GM23338 (cell line): Measurements from ENCODE around the gene ZNF787. TPM values are rescaled to one million over a fixed set of nuclear protein-coding genes. Genes with fewer than 3 reads are reported as not detected.

ENCODE experiments used
- ATAC-seq: fragments of 200-7000 bp; cut with Tn5 transposase; 3 replicates; pipeline ENCODE4 v1.9.1; 2020
- DNase-seq: peaks from one replicate; pipeline ENCODE4 v3.0.0-alpha.2; 2015; ENCODE audit warnings: low spot score
- H2AFZ ChIP-seq: fragments of 200-600 bp; sonication (generic); 2 replicates; pipeline ENCODE4 v1.8.0; 2016; ENCODE audit warnings: antibody characterized with exemption, mild to moderate bottlenecking, moderate library complexity
- H3F3A ChIP-seq: fragments of 200-600 bp; sonication (generic); replicated peaks from 2 replicates; pipeline ENCODE4 v1.8.0; 2017; ENCODE audit warnings: antibody characterized with exemption, mixed run types, low read depth
- H3K27ac ChIP-seq: fragments of 200-600 bp; sonication (generic); 2 replicates; pipeline ENCODE4 v1.6.1; 2016; ENCODE audit warnings: low read depth
- H3K27me3 ChIP-seq: fragments of 200-600 bp; sonication (generic); 2 replicates; pipeline ENCODE4 v1.8.0; 2016; ENCODE audit warnings: mild to moderate bottlenecking, mixed run types, moderate library complexity; ENCODE audit not compliant: insufficient read depth
- H3K36me3 ChIP-seq: fragments of 200-600 bp; sonication (generic); 2 replicates; pipeline ENCODE4 v1.8.0; 2016; ENCODE audit warnings: mild to moderate bottlenecking; ENCODE audit not compliant: insufficient read depth
- H3K4me1 ChIP-seq: fragments of 200-600 bp; sonication (generic); 2 replicates; pipeline ENCODE4 v1.8.0; 2016; ENCODE audit warnings: mild to moderate bottlenecking, moderate library complexity; ENCODE audit not compliant: insufficient read depth
- H3K4me2 ChIP-seq: fragments of 200-600 bp; sonication (generic); 2 replicates; pipeline ENCODE4 v1.7.1; 2017; ENCODE audit warnings: mixed run types
- H3K4me3 ChIP-seq: fragments of 200-600 bp; sonication (generic); 2 replicates; pipeline ENCODE4 v1.6.1; 2016; ENCODE audit warnings: mixed run types
- H3K79me2 ChIP-seq: fragments of 200-600 bp; sonication (generic); replicated peaks from 2 replicates; pipeline ENCODE4 v1.8.0; 2017; ENCODE audit warnings: mild to moderate bottlenecking; ENCODE audit not compliant: insufficient read depth
- H3K9me2 ChIP-seq: fragments of 200-600 bp; sonication (generic); 2 replicates; pipeline ENCODE4 v1.8.0; 2017; ENCODE audit not compliant: insufficient read depth
- H4K20me1 ChIP-seq: fragments of 200-600 bp; sonication (generic); replicated peaks from 2 replicates; pipeline ENCODE4 v1.8.0; 2017; ENCODE audit warnings: mild to moderate bottlenecking; ENCODE audit not compliant: insufficient read depth
- H3K27ac Mint-ChIP-seq: 2 replicates; pipeline ENCODE4 v1.8.0; 2020; ENCODE audit warnings: inconsistent platforms, mild to moderate bottlenecking, moderate library complexity, mixed read lengths
- H3K27me3 Mint-ChIP-seq: 3 replicates; pipeline ENCODE4 v1.8.0; 2022; ENCODE audit warnings: low read depth, mild to moderate bottlenecking, moderate library complexity, mixed read lengths, inconsistent platforms; ENCODE audit not compliant: insufficient read depth, poor library complexity
- H3K36me3 Mint-ChIP-seq: 3 replicates; pipeline ENCODE4 v1.8.0; 2021; ENCODE audit warnings: low read depth, mild to moderate bottlenecking, inconsistent platforms, moderate library complexity, mixed read lengths
- H3K4me1 Mint-ChIP-seq: 3 replicates; pipeline ENCODE4 v1.8.0; 2020; ENCODE audit warnings: mild to moderate bottlenecking, inconsistent platforms, mixed read lengths
- H3K4me3 Mint-ChIP-seq: 3 replicates; pipeline ENCODE4 v1.8.0; 2021; ENCODE audit warnings: moderate library complexity, mild to moderate bottlenecking, inconsistent platforms, mixed read lengths
- H3K9me3 Mint-ChIP-seq: 3 replicates; pipeline ENCODE4 v1.8.0; 2020; ENCODE audit warnings: moderate library complexity, mild to moderate bottlenecking, inconsistent platforms, mixed read lengths
- CREB1 ChIP-seq: fragments of 250-450 bp; sonication (Bioruptor Pico); IDR thresholded peaks from 2 replicates; pipeline ENCODE4 v1.5.0; 2020; ENCODE audit warnings: low read depth, mild to moderate bottlenecking, moderate library complexity
- EZH2 ChIP-seq: fragments of 200-600 bp; sonication (generic); IDR thresholded peaks from one replicate; pipeline ENCODE4 v1.8.0; 2017; ENCODE audit warnings: antibody characterized with exemption, mild to moderate bottlenecking, low read depth; ENCODE audit not compliant: unreplicated experiment
- JUNB ChIP-seq: IDR thresholded peaks from one replicate; pipeline ENCODE4 v1.6.1; 2016; ENCODE audit warnings: antibody characterized with exemption; ENCODE audit not compliant: unreplicated experiment
- NANOG ChIP-seq: IDR thresholded peaks from 2 replicates; pipeline ENCODE4 v1.6.1; 2016; ENCODE audit warnings: antibody characterized with exemption, borderline replicate concordance
- POLR2AphosphoS5 ChIP-seq: IDR thresholded peaks from 2 replicates; pipeline ENCODE4 v1.6.1; 2016; ENCODE audit warnings: antibody characterized with exemption, low read depth
- STAT1 ChIP-seq: IDR thresholded peaks from one replicate; pipeline ENCODE4 v1.6.1; 2016; ENCODE audit warnings: antibody characterized with exemption; ENCODE audit not compliant: unreplicated experiment
- ZNF114 ChIP-seq: fragments of 250-450 bp; sonication (Bioruptor Pico); IDR thresholded peaks from 2 replicates; pipeline ENCODE4 v1.5.0; 2020; ENCODE audit warnings: mild to moderate bottlenecking, moderate library complexity
- polyA plus RNA-seq: library from polyadenylated mRNA; unstranded; fragments of >200 nt; fragmentation: Nextera tagmentation; extraction: Ambion mirVana; gene quantifications from 2 replicates; pipeline ENCODE4 v1.2.1, GENCODE V29; 2016
- total RNA-seq: library from RNA; depleted of rRNA; stranded (reverse); fragments of >200 nt; shearing (Covaris generic); gene quantifications from 2 replicates; pipeline ENCODE4 v1.2.3, GENCODE V29; 2014
- TF ChIP-seq, protein P1 (sequence below): fragments of 250-450 bp; sonication (Bioruptor Pico); IDR thresholded peaks from 2 replicates; pipeline ENCODE4 v1.5.0; 2020; ENCODE audit warnings: mild to moderate bottlenecking, moderate library complexity
- TF ChIP-seq, protein P2 (sequence below): IDR thresholded peaks from 2 replicates; pipeline ENCODE4 v1.6.1; 2016; ENCODE audit warnings: antibody characterized with exemption

Gene ZNF787
- total and polyA plus RNA-seq, 2 experiments from 2014 or later: 12.5 to 44.6 TPM

DNA sequence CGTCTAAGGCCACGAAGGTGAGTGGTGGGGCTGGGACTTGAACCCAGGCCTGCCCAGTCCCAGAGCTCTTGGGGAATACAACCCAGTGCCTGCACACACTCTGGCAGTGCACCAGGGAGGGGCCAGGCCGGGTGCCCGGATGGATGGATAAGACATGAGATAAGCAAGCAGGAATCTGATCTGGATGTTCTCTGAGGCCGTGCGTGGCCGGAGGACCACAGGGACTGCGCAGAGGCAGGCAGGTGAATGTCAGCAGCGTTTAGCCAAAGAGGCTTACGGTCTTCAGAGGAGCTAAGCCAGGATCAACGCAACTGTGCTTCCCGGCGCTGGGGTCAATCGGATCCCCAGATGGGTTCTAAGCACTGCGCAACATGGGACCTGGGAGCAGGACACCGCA is 1.5 kb downstream of the ZNF787 start (continued):
- TF ChIP-seq, protein P1, sequence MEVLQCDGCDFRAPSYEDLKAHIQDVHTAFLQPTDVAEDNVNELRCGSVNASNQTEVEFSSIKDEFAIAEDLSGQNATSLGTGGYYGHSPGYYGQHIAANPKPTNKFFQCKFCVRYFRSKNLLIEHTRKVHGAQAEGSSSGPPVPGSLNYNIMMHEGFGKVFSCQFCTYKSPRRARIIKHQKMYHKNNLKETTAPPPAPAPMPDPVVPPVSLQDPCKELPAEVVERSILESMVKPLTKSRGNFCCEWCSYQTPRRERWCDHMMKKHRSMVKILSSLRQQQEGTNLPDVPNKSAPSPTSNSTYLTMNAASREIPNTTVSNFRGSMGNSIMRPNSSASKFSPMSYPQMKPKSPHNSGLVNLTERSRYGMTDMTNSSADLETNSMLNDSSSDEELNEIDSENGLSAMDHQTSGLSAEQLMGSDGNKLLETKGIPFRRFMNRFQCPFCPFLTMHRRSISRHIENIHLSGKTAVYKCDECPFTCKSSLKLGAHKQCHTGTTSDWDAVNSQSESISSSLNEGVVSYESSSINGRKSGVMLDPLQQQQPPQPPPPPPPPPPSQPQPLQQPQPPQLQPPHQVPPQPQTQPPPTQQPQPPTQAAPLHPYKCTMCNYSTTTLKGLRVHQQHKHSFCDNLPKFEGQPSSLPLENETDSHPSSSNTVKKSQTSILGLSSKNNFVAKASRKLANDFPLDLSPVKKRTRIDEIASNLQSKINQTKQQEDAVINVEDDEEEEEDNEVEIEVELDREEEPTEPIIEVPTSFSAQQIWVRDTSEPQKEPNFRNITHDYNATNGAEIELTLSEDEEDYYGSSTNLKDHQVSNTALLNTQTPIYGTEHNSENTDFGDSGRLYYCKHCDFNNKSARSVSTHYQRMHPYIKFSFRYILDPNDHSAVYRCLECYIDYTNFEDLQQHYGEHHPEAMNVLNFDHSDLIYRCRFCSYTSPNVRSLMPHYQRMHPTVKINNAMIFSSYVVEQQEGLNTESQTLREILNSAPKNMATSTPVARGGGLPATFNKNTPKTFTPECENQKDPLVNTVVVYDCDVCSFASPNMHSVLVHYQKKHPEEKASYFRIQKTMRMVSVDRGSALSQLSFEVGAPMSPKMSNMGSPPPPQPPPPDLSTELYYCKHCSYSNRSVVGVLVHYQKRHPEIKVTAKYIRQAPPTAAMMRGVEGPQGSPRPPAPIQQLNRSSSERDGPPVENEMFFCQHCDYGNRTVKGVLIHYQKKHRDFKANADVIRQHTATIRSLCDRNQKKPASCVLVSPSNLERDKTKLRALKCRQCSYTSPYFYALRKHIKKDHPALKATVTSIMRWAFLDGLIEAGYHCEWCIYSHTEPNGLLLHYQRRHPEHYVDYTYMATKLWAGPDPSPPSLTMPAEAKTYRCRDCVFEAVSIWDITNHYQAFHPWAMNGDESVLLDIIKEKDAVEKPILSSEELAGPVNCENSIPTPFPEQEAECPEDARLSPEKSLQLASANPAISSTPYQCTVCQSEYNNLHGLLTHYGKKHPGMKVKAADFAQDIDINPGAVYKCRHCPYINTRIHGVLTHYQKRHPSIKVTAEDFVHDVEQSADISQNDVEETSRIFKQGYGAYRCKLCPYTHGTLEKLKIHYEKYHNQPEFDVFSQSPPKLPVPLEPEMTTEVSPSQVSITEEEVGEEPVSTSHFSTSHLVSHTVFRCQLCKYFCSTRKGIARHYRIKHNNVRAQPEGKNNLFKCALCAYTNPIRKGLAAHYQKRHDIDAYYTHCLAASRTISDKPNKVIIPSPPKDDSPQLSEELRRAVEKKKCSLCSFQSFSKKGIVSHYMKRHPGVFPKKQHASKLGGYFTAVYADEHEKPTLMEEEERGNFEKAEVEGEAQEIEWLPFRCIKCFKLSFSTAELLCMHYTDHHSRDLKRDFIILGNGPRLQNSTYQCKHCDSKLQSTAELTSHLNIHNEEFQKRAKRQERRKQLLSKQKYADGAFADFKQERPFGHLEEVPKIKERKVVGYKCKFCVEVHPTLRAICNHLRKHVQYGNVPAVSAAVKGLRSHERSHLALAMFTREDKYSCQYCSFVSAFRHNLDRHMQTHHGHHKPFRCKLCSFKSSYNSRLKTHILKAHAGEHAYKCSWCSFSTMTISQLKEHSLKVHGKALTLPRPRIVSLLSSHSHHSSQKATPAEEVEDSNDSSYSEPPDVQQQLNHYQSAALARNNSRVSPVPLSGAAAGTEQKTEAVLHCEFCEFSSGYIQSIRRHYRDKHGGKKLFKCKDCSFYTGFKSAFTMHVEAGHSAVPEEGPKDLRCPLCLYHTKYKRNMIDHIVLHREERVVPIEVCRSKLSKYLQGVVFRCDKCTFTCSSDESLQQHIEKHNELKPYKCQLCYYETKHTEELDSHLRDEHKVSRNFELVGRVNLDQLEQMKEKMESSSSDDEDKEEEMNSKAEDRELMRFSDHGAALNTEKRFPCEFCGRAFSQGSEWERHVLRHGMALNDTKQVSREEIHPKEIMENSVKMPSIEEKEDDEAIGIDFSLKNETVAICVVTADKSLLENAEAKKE (CRISPR knock-in tag): no peak

DNA sequence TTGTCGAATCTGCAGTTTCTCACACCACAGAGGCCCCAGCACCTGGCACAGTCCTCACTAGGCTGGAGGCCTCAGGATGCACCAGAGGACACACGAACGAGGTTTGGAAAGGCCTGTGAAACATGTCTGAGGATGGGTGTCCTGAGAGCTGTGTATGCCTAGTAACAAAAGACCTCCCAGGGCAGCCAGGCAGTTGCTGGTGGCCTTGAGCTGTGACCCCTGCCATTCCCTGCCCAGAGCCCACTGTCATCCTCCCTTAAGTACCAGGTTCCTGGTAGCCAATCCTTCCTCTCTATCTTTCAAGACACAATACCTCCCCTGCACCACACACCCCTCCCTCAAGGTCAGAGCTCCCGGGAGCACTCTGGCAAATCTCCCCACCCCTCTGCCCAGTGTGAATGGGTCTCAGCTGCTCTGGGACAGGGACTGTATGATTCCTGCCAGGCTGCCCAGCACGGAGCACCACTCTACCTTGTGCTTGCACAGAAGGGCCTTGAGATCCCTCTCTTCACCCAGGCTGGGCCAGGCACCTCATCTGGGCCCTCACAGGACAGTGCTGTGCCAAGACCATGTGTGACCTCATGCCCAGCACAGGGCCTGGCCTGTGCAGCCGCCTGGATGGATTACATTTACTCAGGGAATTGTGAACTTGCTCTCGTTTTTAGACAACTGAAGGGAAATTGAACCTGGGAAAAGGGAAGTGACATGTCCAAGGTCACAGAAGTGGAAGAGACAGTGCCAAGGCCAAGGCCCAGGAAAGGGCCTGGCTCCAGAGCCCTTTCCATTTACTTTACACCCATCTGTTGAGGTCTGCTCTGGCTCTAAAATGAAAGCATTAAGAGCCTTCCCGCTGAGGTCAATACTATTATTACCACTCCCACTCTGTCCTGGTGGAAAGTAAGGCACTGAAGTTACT is 2.2 kb downstream of the ZNF787 start:
- no peaks in the 10 kb centered on the region; the same call in 1 of the 2 replicates for H3K36me3 ChIP-seq
- H3K79me2 ChIP-seq: peaks cover 63% of the 10 kb centered on the region
- no peaks in the 10 kb centered on the region for H3K27me3 ChIP-seq
- H3K4me1 ChIP-seq: peaks cover 21% of the 10 kb centered on the region
- Mint-ChIP-seq H3K4me3 (peak overlapping the region; percentile 88), H3K9me3 (no peaks in the 10 kb centered on the region; the same call in 2 of the 3 replicates), H3K36me3 (peaks cover 15% of the 10 kb centered on the region), H3K4me1 (peaks cover 46% of the 10 kb centered on the region), H3K27ac (peak overlapping the region; percentile 92), H3K27me3 (peaks cover 14% of the 10 kb centered on the region)
- ATAC-seq (no peak), DNase-seq (no peak)
- H3K9me2 ChIP-seq: no peaks in the 10 kb centered on the region
- peak overlapping the region; percentile 93 for H3K4me3 ChIP-seq
- H2AFZ ChIP-seq: no peak overlapping the region
- peak overlapping the region; percentile 97 for H3K4me2 ChIP-seq
- peak overlapping the region; percentile 88; the same call in 1 of the 2 replicates for H3K27ac ChIP-seq
- H3F3A ChIP-seq: no peaks in the 10 kb centered on the region; the same call in 1 of the 2 replicates
- H4K20me1 ChIP-seq: peaks cover 18% of the 10 kb centered on the region
- no peak for TF ChIP-seq POLR2AphosphoS5
- TF ChIP-seq STAT1: no peak
- TF ChIP-seq EZH2: no peak
- no peak for TF ChIP-seq NANOG
- TF ChIP-seq JUNB: no peak
- no peak for TF ChIP-seq ZNF114
- TF ChIP-seq CREB1: no peak
- TF ChIP-seq, protein P2, sequence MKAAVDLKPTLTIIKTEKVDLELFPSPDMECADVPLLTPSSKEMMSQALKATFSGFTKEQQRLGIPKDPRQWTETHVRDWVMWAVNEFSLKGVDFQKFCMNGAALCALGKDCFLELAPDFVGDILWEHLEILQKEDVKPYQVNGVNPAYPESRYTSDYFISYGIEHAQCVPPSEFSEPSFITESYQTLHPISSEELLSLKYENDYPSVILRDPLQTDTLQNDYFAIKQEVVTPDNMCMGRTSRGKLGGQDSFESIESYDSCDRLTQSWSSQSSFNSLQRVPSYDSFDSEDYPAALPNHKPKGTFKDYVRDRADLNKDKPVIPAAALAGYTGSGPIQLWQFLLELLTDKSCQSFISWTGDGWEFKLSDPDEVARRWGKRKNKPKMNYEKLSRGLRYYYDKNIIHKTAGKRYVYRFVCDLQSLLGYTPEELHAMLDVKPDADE: no peak
